Prostate gland (tissue), 2 donors: ENCODE data around the gene CDYL2.

Experiments
- POLR2A ChIP-seq: fragments of 450-650 bp; IDR thresholded peaks from one replicate; pipeline ENCODE4 v1.6.1; 2016; ENCODE audit warnings: antibody characterized with exemption, mild to moderate bottlenecking
- TF ChIP-seq, protein P1 (sequence below), 4 experiments: fragments of 200-600 bp in 2 of 4; fragments of 450-650 bp in 2 of 4; sonication (generic) in 2 of 4; IDR thresholded peaks; 1 replicate in 3 of 4; 2 replicates in 1 of 4; pipeline ENCODE4 v1.5.1; 2016 to 2019; ENCODE audit warnings: antibody characterized with exemption in 4 of 4, mild to moderate bottlenecking in 2 of 4, moderate library complexity in 2 of 4

DNA sequence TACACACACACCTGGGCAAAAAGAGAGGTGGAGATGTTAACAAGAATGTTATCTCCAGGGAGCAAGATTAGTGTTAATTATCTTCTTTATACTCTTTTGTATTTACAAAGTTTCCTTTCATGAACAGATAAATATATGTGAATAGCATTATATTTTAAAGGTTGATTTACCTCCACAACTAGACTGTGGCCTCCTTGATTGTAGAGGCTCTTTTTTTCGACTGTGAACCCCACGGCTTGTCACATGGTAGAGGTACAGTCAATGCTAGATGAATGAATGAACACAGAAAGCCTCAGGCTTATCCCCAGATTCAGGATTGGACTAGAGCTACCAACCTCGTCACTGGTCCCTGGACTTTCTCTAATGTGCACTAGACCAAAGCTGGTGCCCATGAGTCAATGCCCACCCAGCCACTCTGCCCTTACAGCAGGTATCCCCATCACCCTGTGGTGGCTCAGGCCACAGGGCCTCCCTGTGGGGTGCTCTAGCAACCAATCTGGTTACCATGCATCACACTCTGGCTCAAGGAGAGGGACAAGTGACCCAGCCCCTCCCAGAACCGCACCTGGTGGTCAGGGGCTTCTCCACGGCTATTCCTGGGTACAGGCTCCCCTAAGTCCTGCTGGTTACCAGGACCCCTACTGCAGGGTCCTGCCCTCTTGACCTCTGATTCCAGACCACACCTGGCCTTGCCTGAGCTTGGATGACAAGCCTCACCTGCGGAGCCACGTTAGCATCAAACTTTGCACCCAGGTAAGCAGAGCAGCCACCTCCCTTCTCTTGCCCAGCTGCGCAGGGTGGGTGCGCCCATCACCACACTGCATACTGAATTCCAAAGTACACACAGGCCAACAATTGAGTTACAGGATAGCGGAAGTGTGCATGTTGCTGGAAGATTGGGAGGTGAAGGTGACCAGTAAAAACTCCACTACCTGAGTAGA lies 101.0 kb downstream of the CDYL2 start:
- no peak for TF ChIP-seq POLR2A
- TF ChIP-seq, protein P1, sequence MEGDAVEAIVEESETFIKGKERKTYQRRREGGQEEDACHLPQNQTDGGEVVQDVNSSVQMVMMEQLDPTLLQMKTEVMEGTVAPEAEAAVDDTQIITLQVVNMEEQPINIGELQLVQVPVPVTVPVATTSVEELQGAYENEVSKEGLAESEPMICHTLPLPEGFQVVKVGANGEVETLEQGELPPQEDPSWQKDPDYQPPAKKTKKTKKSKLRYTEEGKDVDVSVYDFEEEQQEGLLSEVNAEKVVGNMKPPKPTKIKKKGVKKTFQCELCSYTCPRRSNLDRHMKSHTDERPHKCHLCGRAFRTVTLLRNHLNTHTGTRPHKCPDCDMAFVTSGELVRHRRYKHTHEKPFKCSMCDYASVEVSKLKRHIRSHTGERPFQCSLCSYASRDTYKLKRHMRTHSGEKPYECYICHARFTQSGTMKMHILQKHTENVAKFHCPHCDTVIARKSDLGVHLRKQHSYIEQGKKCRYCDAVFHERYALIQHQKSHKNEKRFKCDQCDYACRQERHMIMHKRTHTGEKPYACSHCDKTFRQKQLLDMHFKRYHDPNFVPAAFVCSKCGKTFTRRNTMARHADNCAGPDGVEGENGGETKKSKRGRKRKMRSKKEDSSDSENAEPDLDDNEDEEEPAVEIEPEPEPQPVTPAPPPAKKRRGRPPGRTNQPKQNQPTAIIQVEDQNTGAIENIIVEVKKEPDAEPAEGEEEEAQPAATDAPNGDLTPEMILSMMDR (IDR thresholded peaks at IDR 0.05): no peak
